GM19452 (cell line): ENCODE measurements around the gene RNU5B-1.
"Not testable (repeated sequence)": the region's sequence is repeated elsewhere in the genome, so short reads cannot be mapped to it uniquely, and the experiment has no call there.

ENCODE experiments used
- ATAC-seq: cut with Tn5 transposase; IDR thresholded peaks from one replicate; pipeline ENCODE4 v1.9.1; 2021; ENCODE audit not compliant: unreplicated experiment

The RNU5B-1 gene

GRCh38 chr15:65339920-65340319 is 35.4 kb downstream of the RNU5B-1 start:
- ATAC-seq: no peak

- no peak for ATAC-seq
Measured at GRCh38 chr15:65342493-65342892, 38.0 kb downstream of the RNU5B-1 start.

GRCh38 chr15:65343374-65343981 is 39.0 kb downstream of the RNU5B-1 start:
- no peak for ATAC-seq

DNA sequence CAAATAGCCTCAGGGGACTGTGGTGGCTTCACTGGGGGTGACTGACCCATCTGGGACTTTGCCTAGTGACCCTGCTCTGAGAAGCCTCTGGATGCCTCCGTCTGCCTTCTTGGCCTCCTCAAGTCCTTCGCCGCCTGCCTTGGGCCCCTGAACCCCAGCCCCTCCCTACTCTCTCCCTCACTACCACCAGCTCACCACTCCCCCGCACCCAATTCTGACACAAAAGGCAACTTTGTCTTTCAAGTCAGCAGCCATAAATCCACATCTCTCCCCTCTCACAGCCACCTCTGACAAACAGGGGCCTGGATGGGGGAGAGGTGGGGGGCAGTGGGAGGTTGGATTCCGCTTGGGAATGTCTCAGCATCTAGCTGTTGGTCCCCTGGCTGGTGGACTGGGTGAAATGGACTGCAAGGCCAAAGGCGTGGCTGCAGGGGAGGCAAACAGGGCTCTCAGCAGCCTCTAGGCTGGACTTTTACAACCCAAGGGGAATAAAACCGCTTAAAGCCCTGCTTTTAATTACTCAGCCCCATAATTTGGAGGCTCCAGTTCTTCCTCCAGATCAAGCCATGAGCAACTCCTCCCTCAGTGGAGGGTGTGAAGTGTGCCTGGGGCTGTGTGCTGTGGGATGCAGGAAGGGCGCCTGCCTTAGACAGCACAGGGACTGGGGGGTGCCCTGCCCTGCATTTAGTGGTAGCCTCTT is 39.9 kb downstream of the RNU5B-1 start:
- ATAC-seq: no peak

DNA sequence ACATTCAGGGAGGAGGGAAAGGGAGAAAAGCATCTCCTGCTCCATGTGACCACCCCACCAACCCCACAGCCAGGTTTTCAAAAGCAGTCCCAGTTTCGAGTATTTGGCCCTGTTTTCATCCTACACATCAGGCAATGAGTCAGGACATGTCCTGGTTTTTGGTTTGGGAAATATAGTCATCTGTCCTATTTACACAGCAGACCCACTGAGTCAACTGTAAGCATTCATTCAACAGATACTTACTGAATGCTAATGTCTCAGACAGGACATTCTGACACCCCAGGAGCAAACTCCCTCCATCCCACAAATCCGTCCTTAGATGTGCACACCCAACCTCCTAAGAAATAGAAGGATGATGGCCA is 40.4 kb downstream of the RNU5B-1 start:
- no peak for ATAC-seq

- no peak for ATAC-seq
Measured at GRCh38 chr15:65346856-65347598, 42.5 kb downstream of the RNU5B-1 start.

DNA sequence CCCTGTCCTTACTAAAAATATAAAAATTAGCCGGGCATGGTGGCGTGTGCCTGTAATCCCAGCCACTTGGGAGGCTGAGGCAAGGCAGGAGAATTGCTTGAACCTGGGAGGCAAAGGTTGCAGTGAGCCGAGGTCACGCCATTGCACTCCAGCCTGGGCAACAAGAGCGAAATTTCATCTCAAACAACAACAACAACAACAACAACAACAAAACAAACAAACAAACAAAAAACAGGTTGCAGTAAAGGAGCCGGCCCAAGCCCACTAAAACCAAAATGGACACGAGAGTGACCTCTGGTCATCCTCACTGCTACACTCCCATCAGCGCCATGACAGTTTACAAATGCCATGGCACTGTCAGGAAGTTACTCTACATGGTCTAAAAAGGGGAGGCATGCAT is 43.3 kb downstream of the RNU5B-1 start:
- ATAC-seq: not testable (repeated sequence)

DNA sequence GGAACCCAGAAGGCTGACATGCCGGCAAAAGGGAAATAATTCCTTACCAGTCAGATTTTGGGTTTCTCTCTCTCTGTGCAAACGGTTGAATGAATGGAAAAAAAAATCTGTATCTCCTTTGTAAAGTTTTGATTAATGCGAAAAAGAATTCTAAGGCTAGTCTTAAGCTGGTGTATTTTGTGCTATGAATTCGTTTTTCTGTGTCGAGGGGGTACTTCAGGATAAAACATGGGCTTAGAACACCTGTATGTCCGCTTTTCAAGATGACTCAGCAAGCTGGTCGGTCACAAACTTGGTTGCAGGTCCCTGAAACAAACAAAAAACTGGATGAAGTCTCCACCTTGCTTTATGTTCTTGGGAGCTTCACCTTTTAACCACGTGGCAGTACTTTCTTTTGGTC is 44.9 kb downstream of the RNU5B-1 start:
- ATAC-seq: no peak

- not testable (repeated sequence) for ATAC-seq
Measured at GRCh38 chr15:65351972-65352371, 47.5 kb downstream of the RNU5B-1 start.
